ENCODE measurements around the gene DPYD. TPM values are rescaled to one million over a fixed set of nuclear protein-coding genes. Genes with fewer than 3 reads are reported as not detected.

Gene DPYD
- total RNA-seq, 2 donors from 2014 or later = 9.2 to 17.5 TPM

- Mint-ChIP-seq H3K36me3 (ENCODE audit: low read depth) (peaks cover 1% of the 10 kb centered on the region), H3K27ac (no peak overlapping the region), H3K4me1 (no peaks in the 10 kb centered on the region), H3K9me3 (peaks cover 48% of the 10 kb centered on the region), H3K4me3 (no peak overlapping the region), H3K27me3 (ENCODE audit: insufficient read depth) (no peaks in the 10 kb centered on the region)
- H3K27me3 ChIP-seq (ENCODE audit: control insufficient read depth, insufficient read depth, low read length, poor library complexity, severe bottlenecking) = no peaks in the 10 kb centered on the region
- H3K4me3 ChIP-seq (ENCODE audit: low read length) = no peak overlapping the region
- H3K9me3 ChIP-seq (ENCODE audit: control insufficient read depth, low read length) = peaks cover 51% of the 10 kb centered on the region
- DNase-seq = no peak
- WGBS, 2 experiments (ENCODE audit: insufficient coverage in 1 of 2, insufficient read length in 1 of 2) = 67 to 88% methylated on average over 1 to 2 of the region's 2 CpGs
- H3K27ac ChIP-seq (ENCODE audit: low read depth, low read length) = no peak overlapping the region
- H3K4me1 ChIP-seq (ENCODE audit: control insufficient read depth, insufficient read depth, low read length) = no peaks in the 10 kb centered on the region
- no peaks in the 10 kb centered on the region for H3K36me3 ChIP-seq (ENCODE audit: control insufficient read depth, insufficient read depth, low read length)
- H3K9ac ChIP-seq (ENCODE audit: extremely low read depth, low read length, poor library complexity, severe bottlenecking) = no peak overlapping the region
- TF ChIP-seq, protein P1, sequence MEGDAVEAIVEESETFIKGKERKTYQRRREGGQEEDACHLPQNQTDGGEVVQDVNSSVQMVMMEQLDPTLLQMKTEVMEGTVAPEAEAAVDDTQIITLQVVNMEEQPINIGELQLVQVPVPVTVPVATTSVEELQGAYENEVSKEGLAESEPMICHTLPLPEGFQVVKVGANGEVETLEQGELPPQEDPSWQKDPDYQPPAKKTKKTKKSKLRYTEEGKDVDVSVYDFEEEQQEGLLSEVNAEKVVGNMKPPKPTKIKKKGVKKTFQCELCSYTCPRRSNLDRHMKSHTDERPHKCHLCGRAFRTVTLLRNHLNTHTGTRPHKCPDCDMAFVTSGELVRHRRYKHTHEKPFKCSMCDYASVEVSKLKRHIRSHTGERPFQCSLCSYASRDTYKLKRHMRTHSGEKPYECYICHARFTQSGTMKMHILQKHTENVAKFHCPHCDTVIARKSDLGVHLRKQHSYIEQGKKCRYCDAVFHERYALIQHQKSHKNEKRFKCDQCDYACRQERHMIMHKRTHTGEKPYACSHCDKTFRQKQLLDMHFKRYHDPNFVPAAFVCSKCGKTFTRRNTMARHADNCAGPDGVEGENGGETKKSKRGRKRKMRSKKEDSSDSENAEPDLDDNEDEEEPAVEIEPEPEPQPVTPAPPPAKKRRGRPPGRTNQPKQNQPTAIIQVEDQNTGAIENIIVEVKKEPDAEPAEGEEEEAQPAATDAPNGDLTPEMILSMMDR (conservative IDR thresholded peaks at IDR 0.05) = no peak
Observed at GRCh38 chr1:97061604-97062003, 859.2 kb downstream of the DPYD start.

DNA sequence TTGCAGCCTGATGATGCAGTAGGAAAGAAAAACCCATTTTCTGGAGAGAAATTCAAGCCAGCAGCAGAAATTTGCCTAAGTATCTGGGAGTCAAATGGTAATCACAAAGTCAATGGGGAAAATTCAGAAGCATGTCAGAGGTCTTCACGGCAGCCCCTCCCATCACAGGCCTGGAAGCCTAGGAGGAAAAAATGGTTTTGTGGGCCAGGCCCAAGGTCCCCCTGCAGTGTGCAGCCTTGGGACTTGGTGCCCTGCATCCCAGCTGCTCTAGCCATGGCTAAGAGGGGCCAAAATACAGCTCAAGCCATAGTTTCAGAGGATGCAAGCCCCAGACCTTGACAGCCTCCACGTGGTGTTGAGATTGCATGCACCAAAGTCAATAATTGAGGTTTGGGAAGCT lies 864.4 kb downstream of the DPYD start:
- Mint-ChIP-seq H3K9me3 (peaks cover 48% of the 10 kb centered on the region), H3K4me3 (no peak overlapping the region), H3K27ac (no peak overlapping the region), H3K4me1 (peaks cover 4% of the 10 kb centered on the region), H3K27me3 (ENCODE audit: insufficient read depth) (no peaks in the 10 kb centered on the region), H3K36me3 (ENCODE audit: low read depth) (peaks cover 8% of the 10 kb centered on the region)
- TF ChIP-seq, protein P1 (conservative IDR thresholded peaks at IDR 0.05) = no peak
- WGBS, 2 experiments (ENCODE audit: insufficient coverage in 1 of 2, insufficient read length in 1 of 2) = 83 to 88% methylated on average over 1 to 2 of the region's 2 CpGs
- no peak overlapping the region for H3K4me3 ChIP-seq (ENCODE audit: low read length)
- no peak overlapping the region for H3K9ac ChIP-seq (ENCODE audit: extremely low read depth, low read length, poor library complexity, severe bottlenecking)
- H3K9me3 ChIP-seq (ENCODE audit: control insufficient read depth, low read length) = peaks cover 48% of the 10 kb centered on the region
- H3K27ac ChIP-seq (ENCODE audit: low read depth, low read length) = no peak overlapping the region
- H3K27me3 ChIP-seq (ENCODE audit: control insufficient read depth, insufficient read depth, low read length, poor library complexity, severe bottlenecking) = no peaks in the 10 kb centered on the region
- no peak for DNase-seq
- no peaks in the 10 kb centered on the region for H3K4me1 ChIP-seq (ENCODE audit: control insufficient read depth, insufficient read depth, low read length)
- no peaks in the 10 kb centered on the region for H3K36me3 ChIP-seq (ENCODE audit: control insufficient read depth, insufficient read depth, low read length)

DNA sequence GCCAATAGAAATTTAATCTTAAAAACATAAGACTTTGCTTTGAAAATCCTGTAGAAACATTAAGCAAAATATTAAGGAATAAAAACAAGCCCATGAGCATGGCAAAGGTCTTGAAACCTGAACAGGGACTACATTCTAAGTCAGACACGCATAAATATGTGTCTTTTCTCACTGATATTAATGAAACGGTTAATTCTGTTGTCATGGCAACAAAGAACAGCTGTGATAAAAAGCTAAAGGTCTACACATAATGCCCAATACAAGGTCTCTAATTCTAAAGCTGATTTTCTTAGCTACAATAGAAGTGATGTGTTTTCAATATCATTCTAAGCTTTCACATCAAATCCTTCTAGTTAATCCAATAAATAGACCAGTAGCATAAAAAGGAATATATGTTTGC lies 867.6 kb downstream of the DPYD start:
- H3K27ac Mint-ChIP-seq = no peak overlapping the region
- 84 to 92% methylated on average over 2 of the region's 2 CpGs for WGBS, 2 experiments (ENCODE audit: insufficient coverage in 1 of 2, insufficient read length in 1 of 2)

More for the DNA sequence above, 867.6 kb downstream of the DPYD start:
- Histone ChIP-seq H3K9ac (ENCODE audit: extremely low read depth, low read length, poor library complexity, severe bottlenecking) (no peak overlapping the region), H3K27me3 (ENCODE audit: control insufficient read depth, insufficient read depth, low read length, poor library complexity, severe bottlenecking) (no peaks in the 10 kb centered on the region), H3K36me3 (ENCODE audit: control insufficient read depth, insufficient read depth, low read length) (no peaks in the 10 kb centered on the region), H3K27ac (ENCODE audit: low read depth, low read length) (no peak overlapping the region), H3K9me3 (ENCODE audit: control insufficient read depth, low read length) (peaks cover 34% of the 10 kb centered on the region), H3K4me1 (ENCODE audit: control insufficient read depth, insufficient read depth, low read length) (no peaks in the 10 kb centered on the region), H3K4me3 (ENCODE audit: low read length) (no peak overlapping the region)
- H3K9me3 Mint-ChIP-seq = peaks cover 33% of the 10 kb centered on the region
- no peak overlapping the region for H3K4me3 Mint-ChIP-seq
- H3K27me3 Mint-ChIP-seq (ENCODE audit: insufficient read depth) = no peaks in the 10 kb centered on the region
- H3K4me1 Mint-ChIP-seq = peaks cover 4% of the 10 kb centered on the region
- peaks cover 8% of the 10 kb centered on the region for H3K36me3 Mint-ChIP-seq (ENCODE audit: low read depth)
- TF ChIP-seq, protein P1 (conservative IDR thresholded peaks at IDR 0.05) = no peak
- no peak for DNase-seq

Data from endodermal cell (in vitro differentiated cells).